Measurements from ENCODE around the gene ATP5PF.
"Not testable (repeated sequence)": the region's sequence is repeated elsewhere in the genome, so short reads cannot be mapped to it uniquely, and the experiment has no call there.

The ATP5PF gene, protein sequence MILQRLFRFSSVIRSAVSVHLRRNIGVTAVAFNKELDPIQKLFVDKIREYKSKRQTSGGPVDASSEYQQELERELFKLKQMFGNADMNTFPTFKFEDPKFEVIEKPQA

DNA sequence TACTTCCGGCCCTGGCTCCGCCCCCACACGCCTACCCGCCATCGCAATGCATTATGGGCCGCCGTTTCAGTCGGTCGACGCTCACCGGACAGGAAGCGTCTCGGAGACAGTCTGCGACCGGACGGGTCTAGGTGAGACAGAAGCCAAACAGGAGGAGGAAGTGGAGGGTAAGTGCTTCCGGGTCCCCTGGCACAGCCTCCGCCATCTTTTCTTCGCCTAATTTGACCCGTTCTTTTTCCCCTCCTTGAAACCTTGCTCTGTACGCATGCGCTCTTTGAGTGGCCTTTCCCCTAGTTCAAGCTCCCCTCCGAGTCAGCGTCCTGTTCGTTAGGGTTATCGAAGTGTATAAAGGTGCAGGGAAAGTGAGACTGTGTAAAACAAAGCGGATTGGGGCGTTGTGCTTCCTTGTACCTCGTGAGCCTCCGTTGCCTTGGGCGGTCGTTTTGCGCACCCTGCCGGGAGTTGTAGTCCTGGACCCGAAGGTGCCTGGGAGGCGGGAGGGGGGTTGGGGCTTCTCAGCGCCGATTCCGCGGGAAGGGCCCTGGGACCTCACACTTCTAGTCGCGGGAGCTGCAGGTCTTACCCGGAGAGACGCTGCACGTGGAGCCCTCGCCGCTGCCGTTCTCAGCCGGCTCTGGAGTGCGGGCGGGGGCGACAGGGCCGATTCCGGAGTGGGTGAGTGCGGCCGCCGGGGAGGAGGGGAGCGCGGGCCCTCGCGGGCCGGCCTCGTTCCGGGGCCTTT is at the start of gene ATP5PF, which contains the start of gene GABPA:
Gene ATP5PF (minus strand): TSS at position 1 of the 742 bp plus-strand sequence. CDS start 5,110 bp downstream, outside the sequence.
Gene GABPA (plus strand): TSS at position 69 of the 742 bp plus-strand sequence. CDS start 6,627 bp downstream, outside the sequence.
- DNase-seq, result peak; percentile 91 to 100 (median 97)

GRCh38 chr21:25778126-25778875 is 43.6 kb upstream of the ATP5PF start:
- not testable (repeated sequence) for DNase-seq

- DNase-seq, result no peak
Measured at GRCh38 chr21:25776440-25776839, 41.7 kb upstream of the ATP5PF start.

DNA sequence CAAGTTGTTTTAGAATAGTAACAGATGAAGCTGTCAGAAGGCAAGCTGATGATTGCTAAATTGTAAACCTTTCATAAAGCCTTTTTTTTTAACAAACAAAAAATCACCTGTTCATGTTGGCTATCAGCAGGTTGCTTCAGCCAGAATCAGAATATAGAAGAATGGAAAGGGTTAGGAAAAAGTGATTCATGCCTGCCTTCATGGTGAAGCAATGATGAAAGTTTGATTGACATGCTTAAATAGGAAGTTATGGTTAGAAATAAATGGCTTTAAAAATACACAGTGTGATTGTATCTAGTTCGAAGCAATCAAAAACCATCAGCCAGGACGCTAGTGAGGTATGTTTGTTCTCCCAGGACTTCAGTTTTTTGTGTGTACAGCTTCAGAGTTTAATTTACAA is 38.0 kb upstream of the ATP5PF start:
- no peak for DNase-seq

DNA sequence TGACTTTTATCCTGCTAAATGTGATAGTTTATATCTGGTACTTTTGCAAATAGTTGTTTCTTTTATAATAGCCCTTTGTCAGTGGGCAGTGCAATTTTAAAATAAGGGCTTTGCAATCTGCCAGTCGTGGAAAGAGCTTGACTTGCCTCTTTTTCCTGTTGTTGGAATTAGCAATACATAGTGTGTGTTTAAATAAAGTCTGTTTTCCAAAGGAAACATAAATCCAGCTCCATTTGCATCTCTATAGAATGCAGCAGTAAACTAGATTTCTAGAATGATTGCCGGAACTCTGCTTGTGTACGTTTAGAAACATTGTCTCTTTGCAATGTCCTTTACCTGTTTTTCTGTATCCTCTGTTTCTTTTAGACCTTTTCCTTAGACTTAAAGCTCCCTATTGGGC is 33.2 kb upstream of the ATP5PF start:
- DNase-seq, result no peak

DNA sequence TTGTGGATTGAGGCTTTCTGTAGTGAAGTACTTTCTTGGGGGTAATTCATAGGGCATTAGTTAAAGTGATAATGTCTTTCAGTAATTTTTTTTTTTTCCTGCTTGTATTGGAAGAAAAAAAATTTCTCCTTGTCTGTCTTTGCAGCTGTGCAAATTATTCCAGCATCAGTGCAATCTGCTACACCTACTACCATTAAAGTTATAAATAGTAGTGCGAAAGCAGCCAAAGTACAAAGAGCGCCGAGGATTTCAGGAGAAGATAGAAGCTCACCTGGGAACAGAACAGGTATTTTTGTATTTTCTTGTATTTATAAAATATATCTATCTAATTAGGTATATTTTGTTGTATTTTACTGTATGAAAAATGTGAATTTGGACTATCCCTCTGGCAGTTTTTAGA is 29.4 kb upstream of the ATP5PF start:
- no peak for DNase-seq

GRCh38 chr21:25760677-25761076 is 26.0 kb upstream of the ATP5PF start:
- DNase-seq, result no peak

DNA sequence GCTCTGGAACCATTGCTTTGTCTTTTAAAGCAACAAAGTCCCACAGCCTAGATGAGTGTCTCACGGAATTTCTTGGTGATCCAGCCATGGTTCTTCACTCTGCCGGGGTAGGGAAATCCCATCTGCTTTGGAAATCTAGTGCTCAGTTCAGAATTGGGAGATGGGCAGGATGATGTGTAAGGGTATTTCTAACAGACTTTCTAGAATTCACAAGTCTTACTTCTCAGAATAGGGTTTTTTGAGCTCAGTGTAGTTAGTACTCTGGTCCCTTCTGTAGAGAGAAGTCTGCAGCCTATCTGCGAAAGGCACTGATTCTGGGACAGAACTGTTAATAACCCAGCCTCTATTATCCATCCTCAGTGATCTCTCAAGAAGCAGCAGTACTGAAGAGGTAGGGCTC is 25.4 kb upstream of the ATP5PF start:
- DNase-seq, result no peak

- no peak for DNase-seq
Measured at GRCh38 chr21:25759573-25759972, 24.9 kb upstream of the ATP5PF start.

- no peak for DNase-seq
Measured at GRCh38 chr21:25757531-25757930, 22.8 kb upstream of the ATP5PF start.

- DNase-seq, result no peak
Measured at GRCh38 chr21:25756190-25756932, 21.7 kb upstream of the ATP5PF start.

- no peak for DNase-seq
Measured at GRCh38 chr21:25752416-25752815, 17.7 kb upstream of the ATP5PF start.

- no peak for DNase-seq
Measured at GRCh38 chr21:25750085-25750484, 15.4 kb upstream of the ATP5PF start.

- DNase-seq, result no peak
Measured at GRCh38 chr21:25744854-25745253, 10.2 kb upstream of the ATP5PF start.

- no peak for DNase-seq
Measured at GRCh38 chr21:25742900-25743299, 8.2 kb upstream of the ATP5PF start.

GRCh38 chr21:25737421-25737820 is 2.7 kb upstream of the ATP5PF start:
- no peak for DNase-seq

- peak in 3 of 14 donors; percentile 51 to 89 (median 89) for DNase-seq
Measured at GRCh38 chr21:25735646-25736597, 1.2 kb upstream of the ATP5PF start.

DNA sequence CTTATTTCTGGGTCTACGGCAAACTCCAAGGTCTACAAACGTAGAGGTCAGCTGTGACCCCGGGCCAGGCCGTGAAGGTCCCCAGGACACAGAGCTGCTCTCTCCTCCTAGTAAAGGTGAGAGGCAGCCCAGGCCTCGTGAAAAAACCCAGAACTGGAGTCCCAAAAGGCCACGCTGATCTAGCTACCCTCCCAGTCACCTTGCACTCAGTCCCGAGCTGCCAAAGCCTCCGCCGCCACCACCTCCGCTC is 125 bp downstream of the ATP5PF start:
- DNase-seq, result no peak

DNA sequence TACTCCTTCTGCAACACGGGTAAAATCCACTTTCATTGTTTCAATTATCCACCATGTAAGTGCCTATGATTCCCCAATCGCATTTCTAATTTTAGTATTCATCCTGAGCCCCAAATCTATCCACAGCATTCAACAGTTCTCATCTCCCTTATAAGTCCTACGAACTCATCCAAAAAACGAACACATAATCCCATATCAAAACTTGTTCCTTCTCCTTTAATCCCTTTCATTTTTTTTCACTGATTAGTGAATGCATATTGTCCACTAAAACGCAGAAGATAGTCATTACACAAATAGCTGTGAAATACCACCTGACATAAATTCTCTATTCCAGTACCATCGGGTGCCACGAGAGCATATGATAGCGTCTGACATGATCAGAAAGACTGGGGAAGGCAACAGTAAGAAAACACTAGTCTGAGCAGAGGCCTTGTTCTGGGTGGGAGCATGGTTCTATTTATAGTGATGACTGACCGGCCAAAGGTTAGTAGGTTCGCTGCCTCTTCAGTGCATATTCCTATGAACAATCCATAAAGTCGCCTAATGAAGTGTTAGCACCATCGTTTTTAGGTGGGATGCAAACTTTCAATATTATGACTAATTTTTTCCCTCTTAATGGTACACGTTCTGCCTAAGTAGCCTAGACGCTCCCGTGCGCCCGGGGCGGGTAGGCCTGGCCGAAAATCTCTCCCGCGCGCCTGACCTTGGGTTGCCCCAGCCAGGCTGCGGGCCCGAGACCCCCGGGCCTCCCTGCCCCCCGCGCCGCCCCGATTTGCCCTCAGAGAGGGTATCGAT is 648 bp downstream of the ATP5PF start:
- peak in 2 of 14 donors; percentile 30 to 36 for DNase-seq

DNA sequence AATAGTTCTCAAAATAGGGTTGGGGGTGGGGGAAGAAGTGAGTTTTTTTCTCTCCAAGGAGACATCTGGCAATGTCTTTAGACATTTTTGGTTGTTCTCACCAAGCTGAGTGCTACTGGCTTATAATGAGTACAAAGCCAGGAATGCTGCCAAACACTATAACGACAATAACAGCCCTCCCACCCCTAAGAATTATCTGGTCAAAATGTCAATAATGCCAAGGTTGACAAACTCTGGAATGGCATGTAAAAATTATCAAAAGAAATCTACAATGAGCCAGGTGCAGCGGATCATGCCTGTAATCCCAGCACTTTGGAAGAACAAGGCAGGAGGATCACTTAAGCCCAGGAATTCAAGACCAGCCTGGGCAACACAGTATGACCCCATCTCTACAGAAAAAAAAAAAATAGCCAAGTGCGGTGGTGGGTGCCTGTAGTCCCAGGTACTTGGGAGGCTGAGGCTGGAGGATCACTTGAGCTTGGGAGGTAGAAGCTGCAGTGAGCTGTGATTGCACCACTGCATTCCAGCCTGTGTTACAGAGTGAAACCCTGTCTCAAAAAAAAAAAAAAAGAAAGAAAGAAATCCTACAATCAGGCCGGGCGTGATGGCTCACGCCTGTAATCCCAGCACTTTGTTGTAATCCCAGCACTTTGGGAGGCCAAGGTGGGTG is 2.5 kb downstream of the ATP5PF start:
- DNase-seq, result no peak

Data from C1 segment of cervical spinal cord (tissue), 14 donors.